ENCODE measurements around the gene MTA3.

MTA3 gene

GRCh38 chr2:42765686-42766085 lies 197.3 kb downstream of the MTA3 start:
- FAIRE-seq = no peak

DNA sequence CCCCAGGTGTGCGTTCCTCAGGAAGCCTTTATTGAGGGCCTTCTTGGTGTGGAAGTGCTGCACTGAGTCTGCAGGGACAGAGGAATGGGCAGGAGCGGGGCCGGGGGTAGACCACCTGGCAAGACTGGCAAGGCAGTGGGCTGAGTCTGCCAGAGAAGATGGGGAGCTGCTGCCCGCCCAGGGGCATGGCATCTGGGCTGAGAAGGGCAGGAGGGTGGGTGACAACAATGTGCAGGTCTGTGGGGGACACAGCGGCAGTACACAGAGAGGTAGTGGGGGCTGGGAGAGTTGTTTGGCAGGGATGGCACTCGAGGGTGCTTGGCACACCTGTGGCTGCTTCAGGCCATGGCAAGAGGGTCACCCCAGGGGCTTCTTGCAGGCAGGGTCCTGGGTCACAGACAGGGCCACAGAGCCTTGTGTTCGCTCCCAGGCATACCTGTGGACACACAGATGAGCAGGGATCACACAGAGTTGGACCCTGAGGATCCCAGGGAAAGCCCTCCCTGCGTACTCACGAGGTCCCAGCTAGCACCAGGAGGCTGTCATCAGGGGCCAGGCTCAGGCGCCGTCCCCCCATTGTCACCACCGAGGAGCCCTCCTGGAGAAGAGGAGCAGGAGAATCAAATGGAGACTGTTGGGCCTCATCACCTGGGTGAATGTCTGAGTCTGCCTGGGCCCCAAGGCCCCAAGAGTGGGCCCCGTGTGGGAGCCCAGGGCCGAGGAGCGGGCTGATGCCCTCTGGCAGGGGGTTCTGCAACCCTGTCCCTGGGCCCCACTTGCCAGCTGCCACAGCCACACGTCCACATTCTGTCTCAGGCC lies 198.9 kb downstream of the MTA3 start:
- FAIRE-seq = no peak

DNA sequence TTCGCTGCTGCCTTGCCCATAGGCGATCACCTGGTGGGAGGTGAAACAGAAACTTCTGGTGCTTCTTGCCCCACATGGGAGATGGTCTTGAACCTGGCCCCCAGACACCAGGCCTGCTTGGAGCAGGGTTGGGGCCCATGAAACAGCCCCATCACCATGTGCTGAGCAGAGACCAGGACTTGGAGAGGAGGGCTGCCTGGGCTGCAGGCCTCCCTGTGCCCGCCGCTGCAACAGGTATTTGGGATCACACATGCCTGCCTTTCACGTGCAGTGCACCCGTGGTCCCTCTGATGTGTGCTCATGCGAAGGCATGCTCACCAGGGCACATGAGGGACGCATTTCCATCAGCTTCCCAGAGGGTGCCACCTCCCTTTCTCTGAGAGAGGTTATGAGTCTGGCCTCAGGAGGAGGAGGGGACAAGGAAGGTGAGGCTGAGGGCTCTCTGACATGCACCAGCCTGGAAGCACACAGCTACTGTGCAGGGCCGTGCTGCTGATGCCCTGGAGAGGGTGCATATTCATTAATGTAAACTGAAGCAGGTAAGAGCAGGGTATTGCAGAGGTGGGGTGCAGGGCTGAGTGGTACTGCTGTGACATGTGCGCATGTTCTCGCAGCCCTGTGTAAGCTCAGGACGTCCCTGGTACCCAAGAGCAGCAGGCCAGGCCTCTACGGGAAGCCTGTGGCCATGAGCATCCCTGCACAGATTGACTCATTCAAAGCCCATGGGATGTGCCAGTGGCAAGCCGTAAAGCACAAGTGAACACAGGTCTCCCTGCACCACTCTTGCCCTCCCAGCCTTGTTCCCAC lies 199.7 kb downstream of the MTA3 start:
- no peak for FAIRE-seq

- FAIRE-seq = no peak
Measured at GRCh38 chr2:42768706-42769256, 200.3 kb downstream of the MTA3 start.

DNA sequence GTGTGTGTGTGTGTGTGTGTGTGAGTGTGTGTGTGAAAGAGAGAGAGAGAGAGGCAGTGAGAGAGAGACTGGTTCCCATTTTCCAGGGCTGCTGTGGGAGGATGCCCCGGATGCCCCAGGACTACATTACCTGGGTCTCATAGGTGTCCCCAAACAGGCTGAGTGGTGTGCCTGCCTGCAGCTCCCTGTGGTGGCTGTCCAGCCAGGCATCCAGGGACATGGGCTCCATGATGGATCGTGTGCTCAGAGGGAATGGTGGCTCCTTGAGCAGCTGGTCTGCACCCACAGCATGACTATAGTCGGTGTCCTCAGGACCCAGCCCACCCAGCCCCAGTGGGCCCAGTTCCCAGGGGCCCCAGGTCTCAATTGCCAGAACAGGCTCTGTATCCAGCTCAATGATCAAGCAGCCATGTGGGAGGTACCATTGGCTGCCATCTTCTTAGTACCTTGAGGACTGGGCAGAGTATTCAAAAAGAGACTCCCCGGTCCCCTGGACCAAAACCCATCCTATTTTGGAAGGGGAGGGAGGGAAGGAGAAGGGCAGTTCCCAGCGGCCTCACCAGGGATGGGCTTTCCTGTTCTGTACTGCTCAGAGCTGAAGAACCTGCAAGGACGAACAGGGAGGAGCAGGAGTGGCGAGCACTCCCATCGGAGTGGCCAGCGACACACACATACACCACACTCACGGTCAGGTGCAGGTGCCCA lies 201.3 kb downstream of the MTA3 start:
- FAIRE-seq = no peak

DNA sequence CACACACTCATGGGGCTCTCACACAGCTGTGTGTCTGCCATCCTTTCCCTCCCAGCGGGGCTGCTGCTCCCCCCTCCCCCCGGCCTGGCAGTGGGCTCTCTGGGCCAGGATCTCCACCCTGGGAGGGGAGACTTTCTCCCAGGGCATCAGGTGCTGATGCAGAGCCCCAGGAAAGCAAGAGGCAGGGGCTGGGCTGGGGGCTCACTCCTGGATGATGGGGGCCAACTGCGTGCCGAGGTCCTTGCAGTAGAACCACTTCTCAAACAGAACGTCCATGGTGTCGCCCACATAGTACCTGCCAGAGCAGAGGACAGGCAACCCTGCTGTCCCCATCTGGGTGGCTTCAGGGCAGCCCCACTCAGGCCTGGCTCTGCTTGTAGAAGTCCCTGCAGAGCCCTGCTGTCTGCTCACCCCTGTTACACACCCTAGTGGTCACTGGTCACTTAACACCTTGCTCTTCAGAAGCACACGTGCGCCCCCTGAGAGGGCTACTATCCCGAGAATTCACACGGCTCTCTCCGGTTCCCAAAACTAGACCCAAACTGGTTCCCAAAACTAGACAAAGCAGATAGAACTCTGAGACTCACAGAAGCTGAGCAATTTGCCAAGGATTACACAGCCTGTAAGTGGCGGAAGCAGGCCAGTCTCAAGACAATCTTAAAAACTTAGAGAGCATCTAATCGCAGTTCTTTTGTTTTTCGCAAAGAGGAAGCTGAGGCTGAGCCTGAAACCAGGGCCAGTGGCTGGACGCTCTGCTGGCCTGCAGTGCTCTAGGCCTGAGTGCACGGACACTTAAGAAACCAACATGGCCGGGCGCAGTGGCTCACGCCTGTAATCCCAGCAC lies 202.1 kb downstream of the MTA3 start:
- no peak for FAIRE-seq

GRCh38 chr2:42771546-42772153 lies 203.2 kb downstream of the MTA3 start:
- FAIRE-seq = no peak

DNA sequence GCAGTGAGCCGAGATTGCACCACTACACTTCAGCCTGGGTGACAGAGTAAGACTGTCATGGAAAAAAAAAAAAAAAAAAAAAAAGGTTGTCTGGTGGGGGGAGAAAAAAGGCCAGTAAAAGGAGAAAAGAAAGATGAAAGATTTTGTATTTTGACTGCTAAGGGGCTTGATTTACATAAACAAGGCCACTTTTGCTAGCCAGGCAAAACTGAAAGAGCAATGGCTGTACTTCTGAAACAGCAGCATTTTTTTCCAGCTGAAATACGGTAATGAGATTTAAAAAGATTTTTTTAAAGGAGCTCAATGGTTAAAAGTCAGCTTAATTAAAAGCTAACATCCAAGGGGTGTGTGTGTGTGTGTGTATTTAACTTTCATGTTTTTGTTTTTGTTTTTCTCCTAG lies 206.8 kb downstream of the MTA3 start:
- no peak for FAIRE-seq

GRCh38 chr2:42775810-42776209 lies 207.4 kb downstream of the MTA3 start:
- no peak for FAIRE-seq

DNA sequence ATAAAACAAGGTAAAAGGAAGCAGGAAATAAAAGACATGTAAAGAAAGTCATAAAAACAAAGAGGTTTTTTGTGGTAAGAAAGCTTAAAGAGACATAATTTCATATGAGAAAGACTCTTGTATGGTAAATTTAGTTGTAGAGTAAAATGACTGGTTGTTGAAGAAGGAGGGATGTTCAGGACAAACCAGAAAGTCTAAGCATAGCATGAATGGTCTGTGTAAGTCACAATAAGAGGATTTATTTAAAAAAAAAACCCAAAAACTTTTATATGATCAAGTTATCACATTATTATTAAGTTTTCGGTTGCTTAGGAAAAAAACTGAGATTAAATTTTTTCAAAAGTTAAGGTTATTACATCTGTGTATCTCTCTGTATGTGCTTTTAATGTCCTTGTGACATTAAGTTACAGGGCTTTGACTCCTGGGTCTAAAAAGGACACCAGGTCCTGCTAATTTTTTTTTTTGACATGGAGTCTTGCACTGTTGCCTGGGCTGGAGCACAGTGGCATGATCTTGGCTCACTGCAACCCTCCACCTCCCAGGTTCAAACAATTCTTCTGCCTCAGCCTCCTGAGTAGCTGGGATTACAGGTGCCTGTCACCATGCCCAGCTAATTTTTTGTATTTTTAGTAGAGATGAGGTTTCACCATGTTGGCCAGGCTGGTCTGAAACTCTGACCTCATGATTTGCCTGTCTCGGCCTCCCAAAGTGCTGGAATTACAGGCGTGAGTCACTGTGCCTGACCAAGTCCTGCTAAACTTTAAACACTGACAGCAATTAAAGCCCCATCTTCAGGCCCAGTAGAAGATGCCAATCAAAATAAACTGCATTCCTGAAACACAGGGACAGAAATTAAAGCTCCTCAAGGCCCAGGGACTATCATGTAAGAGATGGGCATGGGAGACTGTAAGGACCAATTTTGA lies 209.7 kb downstream of the MTA3 start:
- no peak for FAIRE-seq

- FAIRE-seq = no peak
Measured at GRCh38 chr2:42781181-42781580, 212.7 kb downstream of the MTA3 start.

DNA sequence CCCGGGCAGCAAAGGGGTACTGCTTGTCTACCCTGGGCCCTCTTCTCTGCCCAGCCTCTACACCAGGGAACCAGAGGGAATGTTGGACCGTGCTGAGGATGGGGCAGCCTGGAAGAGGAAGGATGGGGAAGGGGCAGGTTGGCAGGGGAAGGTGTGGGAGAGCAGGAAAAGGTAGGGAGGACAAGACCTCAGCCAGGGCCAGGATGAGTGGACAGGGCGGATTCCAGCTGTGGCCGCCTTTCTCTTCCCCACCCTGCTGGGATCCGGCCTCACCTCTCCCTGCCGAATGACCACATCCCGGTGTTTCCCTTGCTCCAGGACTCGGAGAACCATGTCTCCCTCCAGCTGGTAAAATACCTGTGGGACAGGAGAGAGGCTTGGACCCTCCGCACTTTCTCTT lies 215.1 kb downstream of the MTA3 start:
- FAIRE-seq = no peak

DNA sequence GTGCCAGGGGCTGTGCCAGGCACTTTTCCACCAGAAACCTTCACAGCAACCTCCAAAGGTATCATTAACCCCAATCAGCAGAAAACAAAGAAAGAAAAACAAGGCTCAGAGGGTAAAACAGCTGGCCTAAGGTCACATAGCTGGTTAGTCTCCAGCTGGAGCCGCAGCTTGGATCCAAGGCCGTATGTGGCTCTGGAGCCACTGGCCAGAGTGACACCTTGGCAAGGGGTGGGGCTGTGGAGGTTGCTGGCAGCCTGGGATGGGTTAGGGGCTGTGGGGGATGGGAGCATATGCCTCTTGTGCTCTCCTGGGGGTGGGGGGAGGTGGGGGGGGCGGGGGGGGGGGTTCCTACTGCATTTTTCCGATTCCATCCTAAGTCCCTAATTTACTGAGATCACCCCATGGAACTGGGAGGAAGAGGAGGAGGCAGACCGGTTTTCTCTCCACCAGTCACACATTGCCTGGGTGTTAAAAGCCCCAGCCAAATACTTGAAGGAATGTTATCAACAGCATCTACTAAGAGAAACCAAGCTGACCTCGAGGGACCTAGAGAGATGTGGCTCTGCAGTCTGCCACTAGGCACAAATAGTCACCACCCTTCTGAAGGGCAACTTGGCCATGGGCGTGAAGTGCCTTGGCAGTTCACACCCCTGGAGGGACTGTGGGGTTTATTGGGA lies 215.9 kb downstream of the MTA3 start:
- FAIRE-seq = no peak

DNA sequence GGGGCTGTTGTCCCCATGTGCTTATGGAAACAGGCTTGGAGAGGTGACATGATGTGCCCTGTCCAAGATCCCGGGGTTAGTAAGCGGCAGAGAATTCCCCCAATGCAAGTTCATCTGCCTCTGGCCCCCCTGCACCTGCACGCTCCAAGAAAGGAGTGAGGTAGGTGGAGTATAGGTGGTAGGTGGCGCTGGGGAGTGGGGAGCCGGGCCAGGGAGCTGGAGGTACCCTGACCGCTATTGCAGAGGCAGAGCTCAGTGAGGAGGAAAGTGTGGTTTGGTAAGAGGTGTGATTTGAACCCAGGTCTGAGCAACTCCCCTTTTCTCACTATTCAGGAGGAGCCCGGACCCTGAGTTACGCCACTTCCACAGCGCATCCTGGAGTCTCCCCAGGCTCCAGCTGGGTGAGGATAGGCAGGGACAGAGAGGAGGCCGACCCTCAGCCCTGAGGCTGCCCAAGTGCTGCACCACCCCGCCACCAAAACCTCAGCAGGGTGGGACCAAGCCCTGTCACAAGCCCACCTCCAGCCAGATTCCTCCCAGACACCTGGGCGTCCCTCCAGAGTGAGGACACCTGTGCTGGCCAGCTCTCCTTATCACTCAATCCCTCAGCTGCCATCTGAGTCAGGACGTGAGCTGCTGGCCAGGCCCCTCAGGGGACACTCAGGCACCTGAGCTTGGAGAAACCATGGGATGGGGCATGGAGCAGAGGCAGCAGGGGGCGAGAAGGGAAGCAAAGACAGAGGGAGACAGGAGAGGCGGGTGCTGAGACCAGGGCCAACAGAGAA lies 218.3 kb downstream of the MTA3 start:
- FAIRE-seq = no peak

DNA sequence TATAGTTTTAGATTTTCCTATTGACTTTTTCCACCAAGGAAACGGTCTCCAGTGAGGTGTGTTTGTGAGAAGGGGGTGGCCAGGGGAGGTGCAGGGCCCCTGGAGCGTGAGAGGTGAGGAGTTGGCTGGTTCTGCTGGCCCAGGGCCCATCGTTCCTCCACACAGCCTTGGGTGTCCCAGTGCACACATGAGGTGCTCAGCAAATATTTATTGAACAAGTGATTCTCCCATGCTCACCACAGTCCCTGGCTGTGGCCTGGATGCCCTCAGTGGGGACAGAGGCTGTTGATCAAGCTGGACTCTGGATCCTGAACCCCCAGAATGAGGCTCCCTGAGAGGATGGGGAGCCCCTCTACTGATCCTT lies 219.0 kb downstream of the MTA3 start:
- no peak for FAIRE-seq

- FAIRE-seq = no peak
Measured at GRCh38 chr2:42787788-42788477, 219.5 kb downstream of the MTA3 start.

- no peak for FAIRE-seq
Measured at GRCh38 chr2:42788478-42788793, 220.0 kb downstream of the MTA3 start.

GRCh38 chr2:42788882-42789281 lies 220.4 kb downstream of the MTA3 start:
- no peak for FAIRE-seq

DNA sequence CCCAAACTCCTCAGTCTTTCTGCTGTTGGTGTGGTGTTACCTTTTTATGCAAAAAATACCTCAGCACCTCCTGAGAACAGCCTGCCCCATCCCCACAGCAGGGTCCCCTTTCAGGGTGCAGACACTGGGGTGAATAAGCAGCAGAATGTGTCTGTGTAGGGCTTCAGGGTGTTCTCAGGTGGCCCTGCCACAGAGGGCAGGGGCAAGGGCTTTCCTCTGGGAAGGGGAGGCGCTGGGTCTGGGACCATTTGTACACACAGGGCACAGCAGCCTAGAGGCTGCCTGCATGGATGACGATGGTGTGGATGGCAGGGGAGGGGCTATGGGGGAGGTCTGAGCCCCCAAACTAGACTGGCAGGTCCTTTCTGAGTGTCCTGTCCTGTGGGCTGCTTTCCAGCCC lies 221.3 kb downstream of the MTA3 start:
- FAIRE-seq = no peak
